ENCODE data around the gene CUX1.

Gene CUX1

DNA sequence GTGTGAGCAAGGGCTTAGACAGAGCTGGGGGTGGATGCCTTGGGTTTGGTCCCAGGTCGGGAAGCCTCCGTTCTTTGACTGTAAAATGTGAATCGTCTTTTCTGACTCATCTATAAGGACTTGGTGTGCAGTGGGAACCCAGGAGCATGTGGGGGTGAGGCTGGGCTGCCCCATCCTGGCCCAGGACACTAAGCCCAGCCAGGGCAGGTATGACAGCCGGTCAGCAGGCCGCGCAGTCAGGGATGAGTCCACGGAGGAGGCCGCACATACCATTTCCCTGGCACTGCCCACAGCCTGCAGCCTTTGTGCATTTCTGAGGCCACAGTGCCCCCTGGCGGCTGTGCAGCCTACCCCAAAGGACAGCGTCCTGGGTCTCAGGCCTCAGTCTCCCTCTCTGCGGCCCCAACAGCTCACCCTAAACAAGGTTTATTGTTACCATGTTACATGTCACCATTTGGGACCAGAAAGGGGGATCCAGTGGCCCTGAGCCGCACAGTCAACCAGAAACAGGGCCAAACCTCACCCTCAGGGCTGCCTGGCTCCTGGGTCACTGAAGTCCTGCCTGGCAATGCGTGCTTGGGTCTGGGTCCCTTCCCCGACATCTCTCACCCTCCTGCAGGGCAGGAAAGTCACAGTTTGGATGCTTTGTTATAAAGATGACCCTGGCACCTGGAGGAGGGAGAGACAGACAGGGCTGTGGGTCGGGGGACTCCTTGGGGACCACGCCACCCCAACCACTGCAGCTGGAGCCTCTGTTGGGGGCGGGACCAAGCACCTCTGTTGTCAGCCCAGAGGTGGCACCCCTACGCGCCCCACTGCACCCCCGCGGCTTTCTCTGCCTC is 454.9 kb downstream of the CUX1 start:
- peak; percentile 93 for DNase-seq (ENCODE audit: low spot score)

DNA sequence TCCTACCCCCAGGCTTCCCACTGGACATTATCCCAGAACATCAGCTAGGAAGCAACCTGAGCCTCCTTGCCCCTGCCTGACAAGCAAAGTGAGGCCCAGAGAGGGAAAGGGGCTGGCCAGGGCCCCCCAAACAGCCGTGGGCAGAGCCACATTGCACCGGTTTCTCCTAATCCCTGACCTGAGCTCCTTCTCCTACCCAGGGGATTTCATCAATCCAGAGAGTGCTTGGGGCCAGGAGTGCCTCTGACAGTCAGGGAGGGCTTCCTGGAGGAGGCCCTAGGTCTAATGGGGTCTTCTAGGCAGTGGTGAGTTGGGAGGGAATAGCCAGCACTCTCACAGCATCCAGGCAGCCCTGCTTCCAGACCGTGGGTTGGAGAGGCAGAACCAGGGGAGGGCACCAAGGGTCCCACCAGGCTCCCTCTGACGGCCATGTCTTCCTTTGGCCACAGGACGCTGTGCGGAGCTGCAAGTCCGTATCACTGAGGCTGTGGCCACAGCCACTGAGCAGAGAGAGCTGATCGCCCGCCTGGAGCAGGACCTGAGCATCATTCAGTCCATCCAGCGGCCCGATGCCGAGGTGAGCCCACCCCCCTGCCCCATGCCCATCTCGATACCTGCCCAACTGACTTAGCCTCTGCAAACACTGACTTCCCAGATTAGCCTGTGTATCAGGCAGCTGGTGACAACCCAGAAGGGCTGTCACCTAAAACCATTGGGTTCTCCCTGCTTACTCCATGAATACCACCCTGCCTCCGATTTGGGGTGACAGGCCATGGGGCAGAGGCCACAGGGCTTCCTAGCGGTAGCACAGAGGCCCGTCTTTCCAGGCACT is 455.7 kb downstream of the CUX1 start:
- no peak for DNase-seq (ENCODE audit: low spot score)

DNA sequence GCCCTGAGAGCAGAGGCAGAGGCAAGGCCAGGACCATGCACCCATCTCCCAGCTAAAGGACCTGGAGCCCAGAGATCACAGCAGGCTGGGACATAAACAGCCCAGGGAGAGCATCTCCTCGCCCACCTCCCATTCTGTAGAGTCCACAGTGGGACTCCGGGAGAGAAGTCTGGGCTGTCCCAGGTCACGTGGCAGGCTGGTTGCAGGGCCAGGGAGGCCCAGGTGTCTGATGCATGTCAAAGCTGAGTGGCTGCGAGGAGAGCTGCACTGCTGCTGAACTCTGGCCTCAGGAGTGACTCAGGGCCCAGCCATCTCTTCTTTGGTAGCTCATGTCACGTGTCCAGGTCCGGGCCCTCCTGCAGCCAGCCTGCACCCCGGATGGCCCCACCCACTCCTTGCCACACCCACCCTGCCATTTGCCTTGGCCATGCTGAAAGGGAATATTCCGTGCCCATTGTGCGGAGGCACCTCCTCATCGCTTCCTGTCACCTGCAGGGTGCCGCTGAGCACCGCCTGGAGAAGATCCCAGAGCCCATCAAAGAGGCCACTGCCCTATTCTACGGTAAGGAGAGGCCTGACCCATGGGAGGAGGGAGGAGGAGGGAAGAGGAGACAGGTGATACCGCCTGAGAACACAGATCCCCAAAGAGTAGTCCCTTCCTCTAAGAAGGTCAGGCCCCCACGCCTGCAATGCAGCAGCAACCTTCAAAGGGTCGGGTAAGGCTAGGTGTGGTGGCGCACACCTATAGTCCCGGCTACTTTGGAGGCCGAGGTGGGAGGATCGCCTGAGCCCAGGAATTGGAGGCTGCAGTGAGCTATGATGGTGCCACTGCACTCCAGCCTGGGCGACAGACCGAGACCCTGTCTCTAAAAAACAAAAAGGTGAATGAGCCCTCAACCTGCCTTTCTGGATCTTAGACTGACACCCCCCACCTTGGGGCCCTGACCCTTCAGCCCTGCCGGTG is 456.6 kb downstream of the CUX1 start:
- DNase-seq (ENCODE audit: low spot score) = peak; percentile 92

DNA sequence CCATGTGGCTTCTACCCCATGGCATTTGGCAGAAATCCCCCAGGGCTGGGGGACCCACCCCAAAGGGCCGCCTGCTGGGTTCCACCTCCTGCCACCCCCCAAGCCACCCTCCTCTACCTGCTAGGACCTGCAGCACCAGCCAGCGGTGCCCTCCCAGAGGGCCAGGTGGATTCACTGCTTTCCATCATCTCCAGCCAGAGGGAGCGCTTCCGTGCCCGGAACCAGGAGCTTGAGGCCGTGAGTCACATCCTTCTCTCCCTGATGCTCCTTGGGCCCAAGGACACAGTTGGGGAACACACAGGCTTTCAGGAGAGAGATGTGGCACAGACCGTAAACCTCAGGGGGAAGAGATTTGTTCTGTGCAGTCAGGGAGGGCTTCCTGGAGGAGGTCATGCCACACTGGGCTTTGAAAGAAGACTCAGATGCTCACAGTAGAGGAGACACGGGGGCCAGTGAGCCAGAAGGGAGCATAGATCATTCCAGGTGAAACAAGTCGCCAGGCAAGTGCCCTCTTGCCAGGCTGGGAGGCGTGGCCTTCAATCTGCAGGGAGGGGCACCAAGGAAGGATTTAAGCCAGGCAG is 457.8 kb downstream of the CUX1 start:
- DNase-seq (ENCODE audit: low spot score) = no peak

DNA sequence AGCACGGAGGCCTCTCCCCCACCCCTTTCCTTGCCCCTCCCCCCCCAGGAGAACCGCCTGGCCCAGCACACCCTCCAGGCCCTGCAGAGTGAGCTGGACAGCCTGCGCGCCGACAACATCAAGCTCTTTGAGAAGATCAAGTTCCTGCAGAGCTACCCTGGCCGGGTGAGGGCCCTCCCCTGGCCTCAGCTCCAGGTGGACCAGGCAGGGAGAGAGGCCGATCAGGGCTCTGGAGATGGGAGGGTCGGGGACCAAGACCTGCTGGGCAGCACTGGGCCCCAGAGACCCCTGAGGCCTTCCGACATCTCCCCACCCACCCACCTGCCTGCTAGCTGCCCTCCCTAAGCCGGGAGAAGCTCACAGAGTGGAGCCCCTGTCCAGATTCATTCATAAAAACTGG is 460.5 kb downstream of the CUX1 start:
- DNase-seq (ENCODE audit: low spot score) = no peak

DNA sequence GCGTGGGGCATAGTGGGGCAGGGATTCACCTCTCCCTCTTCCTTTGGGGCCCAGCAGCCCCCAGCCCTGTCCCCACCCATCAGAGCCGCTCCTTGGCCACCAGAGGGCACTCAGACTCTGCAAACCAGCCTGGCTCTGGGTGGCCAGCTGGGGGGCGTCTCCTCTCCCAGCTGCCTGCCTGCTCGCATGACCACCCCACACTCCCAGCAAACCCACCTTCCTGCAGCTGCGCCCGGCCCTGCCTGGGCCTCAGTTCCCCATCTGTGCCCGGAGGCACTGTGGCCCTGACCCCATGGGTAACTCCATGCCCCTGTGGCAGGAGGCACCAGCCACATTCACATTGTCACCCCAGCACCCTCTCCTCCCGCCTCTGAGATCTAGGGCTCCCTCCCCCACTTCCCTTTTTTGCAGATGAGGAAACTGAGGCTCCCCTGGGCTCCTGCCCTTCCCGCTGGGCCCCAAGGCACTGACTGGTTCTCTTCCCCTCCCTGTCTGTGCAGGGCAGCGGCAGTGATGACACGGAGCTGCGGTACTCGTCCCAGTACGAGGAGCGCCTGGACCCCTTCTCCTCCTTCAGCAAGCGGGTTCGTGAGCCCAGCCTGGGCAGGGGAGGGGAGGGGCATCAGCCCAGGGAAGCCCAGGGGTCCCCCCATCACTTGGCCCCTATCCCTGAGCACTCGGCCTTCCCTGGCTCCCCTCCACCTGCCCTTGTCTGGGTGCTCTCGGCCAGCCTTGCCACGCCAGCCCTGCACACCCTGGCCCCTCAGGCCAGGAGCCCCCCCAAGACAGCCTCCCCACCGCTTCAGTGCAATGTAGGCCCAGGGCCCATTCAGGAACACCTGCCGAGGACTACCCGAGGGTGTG is 462.3 kb downstream of the CUX1 start:
- DNase-seq (ENCODE audit: low spot score) = peak; percentile 93

DNA sequence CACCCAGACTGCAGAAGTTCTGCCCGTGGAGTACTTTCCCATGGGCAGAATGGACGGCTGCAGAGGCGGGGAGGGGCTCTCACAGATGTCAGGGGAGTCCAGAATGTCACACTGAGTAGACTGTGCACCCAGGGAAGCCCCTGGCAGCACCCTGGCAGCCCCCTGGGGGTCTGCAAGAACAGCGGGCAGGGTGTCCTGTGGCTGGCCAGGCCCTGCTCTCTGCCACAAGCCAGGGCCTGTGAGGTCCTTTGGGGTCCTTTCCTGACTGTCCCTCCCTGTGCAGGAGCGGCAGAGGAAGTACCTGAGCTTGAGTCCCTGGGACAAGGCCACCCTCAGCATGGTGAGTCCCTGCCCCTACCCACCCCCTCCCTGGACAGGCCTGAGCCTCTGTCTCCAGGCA is 463.1 kb downstream of the CUX1 start:
- DNase-seq (ENCODE audit: low spot score) = no peak

DNA sequence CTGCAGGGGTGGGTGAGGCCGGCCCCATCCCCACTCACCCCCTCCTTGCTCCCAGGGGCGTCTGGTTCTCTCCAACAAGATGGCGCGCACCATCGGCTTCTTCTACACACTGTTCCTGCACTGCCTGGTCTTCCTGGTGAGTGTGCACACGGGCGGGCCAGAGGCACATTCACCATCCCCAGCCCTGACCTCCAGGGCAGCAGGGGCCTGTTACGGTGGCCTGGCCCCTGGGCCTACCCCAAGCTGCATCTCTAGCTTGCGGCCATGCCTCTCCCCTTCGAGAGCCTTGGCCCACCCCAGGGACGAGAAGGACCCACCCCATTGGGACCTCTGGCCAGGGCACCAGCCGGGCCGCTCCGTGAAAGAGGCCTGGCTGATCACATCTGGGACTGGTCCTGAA is 464.4 kb downstream of the CUX1 start:
- no peak for DNase-seq (ENCODE audit: low spot score)

DNA sequence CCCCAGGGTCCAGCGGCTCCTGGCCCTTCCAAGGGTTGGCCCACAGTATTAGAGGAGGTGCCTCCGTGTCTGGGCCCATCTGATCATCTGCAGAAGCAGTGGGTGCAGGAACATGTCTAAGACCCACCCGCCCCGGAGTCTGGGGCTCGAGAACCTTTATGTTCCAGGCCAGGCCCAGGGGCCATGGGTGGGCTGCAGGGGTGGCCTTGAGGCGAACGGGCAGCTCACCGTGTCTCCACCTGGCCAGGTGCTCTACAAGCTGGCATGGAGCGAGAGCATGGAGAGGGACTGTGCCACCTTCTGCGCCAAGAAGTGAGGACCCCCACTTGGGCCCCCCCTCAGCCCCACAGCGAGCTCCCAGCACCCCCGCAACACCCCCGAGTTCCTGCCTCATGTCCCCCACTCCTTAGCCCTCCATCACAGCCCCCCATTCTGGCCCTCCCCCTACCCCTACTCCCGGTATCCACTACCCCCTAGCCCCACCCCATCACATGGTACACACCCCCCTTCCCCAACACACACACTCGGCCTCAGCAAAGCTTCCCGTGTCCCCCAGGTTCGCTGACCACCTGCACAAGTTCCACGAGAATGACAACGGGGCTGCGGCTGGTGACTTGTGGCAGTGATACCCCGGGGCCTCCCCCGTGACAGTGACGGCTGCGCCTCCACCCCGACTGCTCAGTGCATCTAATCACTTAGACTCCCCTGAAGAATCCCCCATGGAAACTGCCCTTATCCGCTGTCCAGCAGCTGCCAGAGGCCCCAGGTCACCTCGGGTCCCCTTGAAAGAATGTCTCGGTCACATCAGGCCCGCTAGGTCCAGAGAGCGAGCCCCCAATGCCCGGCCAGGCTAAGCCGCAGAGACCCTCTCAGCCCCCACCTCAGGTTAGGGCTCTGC is 465.3 kb downstream of the CUX1 start:
- no peak for DNase-seq (ENCODE audit: low spot score)

DNA sequence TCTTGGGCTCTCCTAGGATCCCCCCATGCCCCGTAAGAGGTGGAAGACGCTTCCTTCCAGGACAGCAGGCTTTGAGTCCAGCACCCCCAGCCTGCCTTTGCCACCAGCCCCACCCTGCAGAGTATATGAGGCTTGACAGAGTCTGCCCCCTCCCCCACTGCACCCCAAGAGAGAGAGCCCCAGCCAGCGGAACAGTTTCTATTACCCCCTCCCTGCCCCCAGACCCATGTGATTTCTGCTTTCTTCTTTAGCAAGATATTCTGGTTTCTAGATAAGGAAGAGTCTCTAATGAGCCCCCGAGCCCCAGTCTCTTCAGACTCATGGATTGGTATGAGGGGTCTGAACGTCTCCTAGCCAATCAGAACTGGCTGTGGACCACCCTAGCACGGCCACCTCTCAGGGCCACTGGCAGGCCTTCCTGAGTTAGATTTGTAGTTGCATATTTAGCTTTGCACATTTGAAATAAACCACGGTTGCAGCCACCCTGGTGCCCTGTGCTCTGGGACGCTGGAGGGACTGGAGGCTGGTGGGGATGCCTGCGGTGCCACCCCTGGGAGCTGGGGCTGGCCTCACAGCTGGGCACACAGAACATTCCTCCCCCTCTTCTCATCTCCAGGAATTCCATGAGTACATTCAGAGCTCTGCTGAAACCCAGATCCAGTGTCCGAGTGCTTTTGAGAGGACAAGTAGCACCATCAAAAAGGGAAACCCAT is 466.2 kb downstream of the CUX1 start:
- no peak for DNase-seq (ENCODE audit: low spot score)

DNA sequence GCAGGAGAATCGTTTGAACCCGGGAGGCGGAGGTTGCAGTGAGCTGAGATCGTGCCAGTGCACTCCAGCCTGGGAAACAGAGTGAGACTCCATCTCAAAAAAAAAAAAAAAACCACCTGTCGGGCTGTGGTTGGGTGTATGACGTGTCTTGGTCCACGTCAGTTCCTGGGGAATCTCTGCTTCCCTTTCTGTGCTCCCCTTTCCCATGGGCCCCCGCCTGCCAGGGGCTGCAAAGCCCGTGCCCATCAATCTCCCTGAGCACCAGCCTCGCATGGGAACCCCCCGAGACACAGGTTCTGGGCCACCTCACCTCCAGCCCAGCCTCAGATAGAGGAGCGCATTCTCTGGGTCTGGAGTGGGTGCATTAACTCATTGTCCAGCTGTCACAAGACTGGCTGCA is 467.0 kb downstream of the CUX1 start:
- no peak for DNase-seq (ENCODE audit: low spot score)

DNA sequence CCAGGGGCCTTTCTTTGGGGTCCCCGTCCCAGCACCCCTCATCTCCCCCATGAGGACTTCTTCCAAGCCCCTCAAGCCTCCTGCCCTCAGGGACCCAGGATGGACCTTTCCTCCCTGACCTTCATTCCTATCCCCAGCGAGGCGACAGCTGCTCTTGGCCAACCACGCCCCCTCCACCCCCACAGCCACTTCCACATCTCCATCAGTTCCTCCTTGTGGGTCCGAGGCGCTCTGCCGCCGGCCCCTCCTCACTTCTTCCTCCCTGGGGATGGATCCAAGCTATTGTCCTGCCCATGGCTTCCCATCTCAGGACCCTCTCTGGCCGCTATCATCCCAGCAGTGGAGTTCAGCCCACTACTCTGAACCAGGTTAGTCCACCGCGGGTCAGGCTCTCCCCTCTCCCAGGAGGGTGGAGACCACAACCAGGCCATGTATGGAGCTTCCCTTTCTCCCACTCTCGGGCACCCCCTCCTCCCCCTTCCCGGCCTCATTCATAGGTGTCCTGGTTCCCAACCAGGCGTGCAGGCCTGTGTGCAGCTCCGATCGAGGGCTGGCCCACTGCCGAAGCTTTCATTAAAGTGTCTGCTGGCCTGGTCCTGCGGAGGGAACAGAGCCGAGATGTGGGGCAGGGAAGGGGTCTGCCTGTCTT is 467.6 kb downstream of the CUX1 start:
- no peak for DNase-seq (ENCODE audit: low spot score)

DNA sequence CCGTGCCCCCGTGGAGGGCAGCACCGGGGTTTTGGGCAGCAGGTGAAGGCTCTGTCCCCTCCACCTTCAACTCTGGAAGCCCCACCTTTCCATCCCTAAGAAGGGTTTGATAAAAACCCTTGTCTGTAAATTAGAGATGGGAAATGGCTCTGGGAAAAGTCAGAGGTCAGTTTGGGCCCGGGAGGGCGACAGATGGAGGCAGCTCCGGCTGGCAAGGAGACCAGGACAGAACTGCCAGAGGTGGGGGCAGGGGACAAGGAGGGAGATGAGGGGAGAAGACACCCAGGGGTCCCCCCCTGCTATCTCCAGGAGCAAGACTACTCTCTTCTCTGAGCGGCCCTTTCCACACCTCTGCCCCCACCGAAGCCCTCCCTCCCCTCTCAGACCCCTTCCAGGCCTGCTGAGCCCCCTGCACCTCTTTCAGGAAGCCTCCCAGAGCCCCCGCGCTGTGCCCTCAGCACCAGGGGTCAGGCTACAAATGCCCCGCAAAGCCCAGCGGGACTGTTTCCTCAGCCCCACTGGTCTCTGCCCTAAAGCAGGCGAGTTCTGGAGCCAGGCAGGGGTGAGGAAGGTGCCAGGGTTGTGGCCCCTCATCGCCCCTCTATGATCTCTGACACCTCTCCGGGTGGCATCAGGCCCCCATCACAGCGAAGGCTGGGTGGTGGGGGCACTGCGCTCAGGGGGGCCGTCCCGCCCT is 468.3 kb downstream of the CUX1 start:
- DNase-seq (ENCODE audit: low spot score) = no peak

DNA sequence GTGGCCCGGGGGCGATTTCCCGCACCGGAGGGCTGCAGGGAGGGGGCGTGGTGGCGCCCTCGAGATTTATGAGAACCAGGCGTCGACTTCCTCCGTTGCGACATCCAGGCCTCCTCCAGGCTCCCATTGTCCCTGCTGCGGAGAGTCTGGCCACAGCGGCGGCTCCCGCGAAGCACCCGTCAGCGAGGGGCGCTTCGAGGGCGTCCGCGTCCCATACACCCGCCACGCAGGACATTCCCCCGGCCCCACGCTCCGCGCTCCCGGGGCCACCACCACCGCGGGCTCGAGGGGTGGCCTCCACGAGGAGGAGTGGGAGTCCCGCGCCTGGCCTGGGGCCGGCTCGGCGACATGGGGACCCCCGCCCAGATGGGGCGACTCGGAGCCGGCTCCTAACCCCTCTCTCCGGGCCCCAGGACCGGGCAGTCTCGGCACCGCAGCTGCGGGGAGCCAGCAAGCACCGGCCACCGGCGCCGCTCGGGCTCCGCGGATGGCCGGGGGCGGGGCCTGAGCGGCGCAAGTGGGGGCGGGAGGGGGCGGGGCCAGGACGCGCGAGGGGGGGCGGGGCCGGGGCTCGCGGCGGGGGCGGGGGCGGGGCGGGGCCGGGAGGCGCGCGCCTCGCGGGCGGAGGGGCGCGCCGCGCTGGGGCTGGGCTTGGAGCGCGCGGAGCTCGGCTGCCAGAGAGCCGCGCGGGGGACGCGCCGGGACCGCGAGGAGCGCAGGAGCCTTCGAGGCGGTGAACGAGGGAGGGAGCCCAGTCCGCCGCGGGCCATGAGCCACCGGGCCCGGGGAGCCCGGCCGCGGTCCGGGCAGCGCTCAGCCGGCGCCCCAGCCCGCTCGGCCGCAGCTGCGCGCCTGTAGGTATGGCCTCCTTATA is 469.0 kb downstream of the CUX1 start, which contains the start of gene SH2B2:
Gene SH2B2, plus strand, starts transcription at position 632 of the 874 bp plus-strand sequence. CDS start 13,683 bp downstream, outside the sequence.
- peak; percentile 84 for DNase-seq (ENCODE audit: low spot score)

DNA sequence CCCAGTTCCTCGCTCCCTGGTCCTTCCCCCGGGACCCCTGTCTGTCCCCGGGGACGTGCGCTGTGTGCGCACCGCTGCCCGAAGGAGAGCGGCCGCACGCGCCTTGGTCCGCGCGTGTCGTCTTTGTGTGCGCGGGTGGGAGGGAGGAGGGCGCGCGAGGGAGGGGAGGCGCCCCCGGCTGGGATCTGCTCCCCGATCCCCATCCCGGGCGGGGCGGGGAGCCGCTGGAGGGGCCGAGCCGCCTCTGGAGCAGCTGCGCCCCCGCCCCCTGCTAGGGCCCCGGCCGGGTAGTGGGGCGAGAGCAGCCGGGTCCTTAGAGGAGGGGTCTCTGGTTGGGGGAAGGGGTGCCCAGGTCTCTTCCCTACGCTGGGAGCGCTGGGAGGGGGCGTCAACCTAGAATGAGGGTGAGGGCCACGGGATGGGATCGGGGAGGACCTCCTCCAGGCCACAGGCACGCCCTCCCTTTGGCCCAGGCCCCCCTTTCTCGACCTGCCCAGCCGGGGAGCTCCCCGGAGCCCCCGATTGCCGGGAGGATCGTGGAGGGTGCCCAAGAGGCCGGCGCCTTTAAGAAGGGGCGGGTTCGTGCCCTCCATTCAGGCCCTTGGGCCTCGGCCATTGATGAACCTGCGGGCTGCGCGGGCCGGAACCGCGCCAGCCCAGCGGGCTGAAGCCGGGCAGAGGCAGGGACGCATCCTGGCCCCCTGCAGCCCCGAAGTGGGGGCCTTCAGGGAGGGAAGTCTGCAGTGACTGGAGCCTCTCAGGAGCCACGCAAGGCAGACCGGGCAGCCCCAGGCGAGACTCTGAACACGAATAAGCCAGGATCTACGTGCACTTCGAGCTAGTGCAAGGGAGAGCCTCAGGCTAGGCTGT is 469.9 kb downstream of the CUX1 start:
- no peak for DNase-seq (ENCODE audit: low spot score)

DNA sequence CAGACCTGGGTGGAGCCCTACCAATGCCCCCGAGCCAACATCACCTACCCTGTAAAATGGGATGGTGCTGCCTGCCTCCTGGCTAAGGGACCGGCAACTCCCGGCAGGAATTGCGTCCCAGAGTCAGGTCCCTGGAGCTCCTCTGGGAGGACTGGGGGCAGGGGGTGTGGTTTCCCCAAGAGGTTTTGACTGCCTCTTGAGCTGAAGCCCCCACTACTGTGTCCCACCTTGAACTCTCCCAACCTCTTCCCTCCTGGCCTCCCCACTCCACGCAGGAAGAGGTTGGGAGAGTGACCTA is 470.5 kb downstream of the CUX1 start:
- no peak for DNase-seq (ENCODE audit: low spot score)

Measured in HuH-7.5 (cell line).